ENCODE measurements around the gene CDH2. TPM values are rescaled to one million over a fixed set of nuclear protein-coding genes. Genes with fewer than 3 reads are reported as not detected.

The CDH2 gene
- polyA plus RNA-seq, 2 donors = 0.12 to 0.38 TPM

- no peaks in the 10 kb centered on the region for H3K4me1 ChIP-seq (ENCODE audit: control insufficient read depth in 2 of 2, insufficient read depth in 2 of 2, low read length in 1 of 2)
- no peak overlapping the region for H3K4me3 ChIP-seq (ENCODE audit: low read depth in 1 of 2, low read length in 2 of 2)
- no peaks in the 10 kb centered on the region for H3K36me3 ChIP-seq (ENCODE audit: control insufficient read depth in 2 of 2, insufficient read depth in 2 of 2, low read length in 1 of 2)
- H3K27me3 ChIP-seq (ENCODE audit: control insufficient read depth in 1 of 2, insufficient read depth in 2 of 2, low read length in 2 of 2) = no peaks in the 10 kb centered on the region
- H3K27ac ChIP-seq (ENCODE audit: low read depth in 2 of 2, low read length in 1 of 2) = no peak overlapping the region
- H3K9me3 ChIP-seq (ENCODE audit: control insufficient read depth in 2 of 2, insufficient read depth in 1 of 2, low read depth in 1 of 2, low read length in 1 of 2) = no peaks in the 10 kb centered on the region
- WGBS, 2 donors = 65 to 70% methylated on average over 2 of the region's 2 CpGs
Measured at GRCh38 chr18:28063926-28064325, 113.0 kb downstream of the CDH2 start.

GRCh38 chr18:28063271-28063761 lies 113.6 kb downstream of the CDH2 start:
- no peaks in the 10 kb centered on the region for H3K4me1 ChIP-seq (ENCODE audit: control insufficient read depth in 2 of 2, insufficient read depth in 2 of 2, low read length in 1 of 2)
- 34 to 52% methylated on average over 2 of the region's 2 CpGs for WGBS, 2 donors
- no peaks in the 10 kb centered on the region for H3K36me3 ChIP-seq (ENCODE audit: control insufficient read depth in 2 of 2, insufficient read depth in 2 of 2, low read length in 1 of 2)
- H3K4me3 ChIP-seq (ENCODE audit: low read depth in 1 of 2, low read length in 2 of 2) = no peak overlapping the region
- no peak overlapping the region for H3K27ac ChIP-seq (ENCODE audit: low read depth in 2 of 2, low read length in 1 of 2)
- H3K27me3 ChIP-seq (ENCODE audit: control insufficient read depth in 1 of 2, insufficient read depth in 2 of 2, low read length in 2 of 2) = no peaks in the 10 kb centered on the region
- no peaks in the 10 kb centered on the region for H3K9me3 ChIP-seq (ENCODE audit: control insufficient read depth in 2 of 2, insufficient read depth in 1 of 2, low read depth in 1 of 2, low read length in 1 of 2)

- no peak overlapping the region for H3K27ac ChIP-seq (ENCODE audit: low read depth in 2 of 2, low read length in 1 of 2)
- no peaks in the 10 kb centered on the region for H3K27me3 ChIP-seq (ENCODE audit: control insufficient read depth in 1 of 2, insufficient read depth in 2 of 2, low read length in 2 of 2)
- H3K4me3 ChIP-seq (ENCODE audit: low read depth in 1 of 2, low read length in 2 of 2) = no peak overlapping the region
- H3K36me3 ChIP-seq (ENCODE audit: control insufficient read depth in 2 of 2, insufficient read depth in 2 of 2, low read length in 1 of 2) = no peaks in the 10 kb centered on the region
- H3K4me1 ChIP-seq (ENCODE audit: control insufficient read depth in 2 of 2, insufficient read depth in 2 of 2, low read length in 1 of 2) = no peaks in the 10 kb centered on the region
- 82 to 91% methylated on average over 4 of the region's 4 CpGs for WGBS, 2 donors
- no peaks in the 10 kb centered on the region for H3K9me3 ChIP-seq (ENCODE audit: control insufficient read depth in 2 of 2, insufficient read depth in 1 of 2, low read depth in 1 of 2, low read length in 1 of 2)
Measured at GRCh38 chr18:28062443-28062842, 114.5 kb downstream of the CDH2 start.

- Histone ChIP-seq H3K9me3 (ENCODE audit: control insufficient read depth in 2 of 2, insufficient read depth in 1 of 2, low read depth in 1 of 2, low read length in 1 of 2) (no peaks in the 10 kb centered on the region), H3K36me3 (ENCODE audit: control insufficient read depth in 2 of 2, insufficient read depth in 2 of 2, low read length in 1 of 2) (no peaks in the 10 kb centered on the region), H3K27ac (ENCODE audit: low read depth in 2 of 2, low read length in 1 of 2) (no peak overlapping the region), H3K27me3 (ENCODE audit: control insufficient read depth in 1 of 2, insufficient read depth in 2 of 2, low read length in 2 of 2) (no peaks in the 10 kb centered on the region), H3K4me1 (ENCODE audit: control insufficient read depth in 2 of 2, insufficient read depth in 2 of 2, low read length in 1 of 2) (no peaks in the 10 kb centered on the region), H3K4me3 (ENCODE audit: low read depth in 1 of 2, low read length in 2 of 2) (no peak overlapping the region)
- WGBS, 2 donors = 80 to 90% methylated on average over 3 of the region's 3 CpGs
Measured at GRCh38 chr18:28059861-28060260, 117.1 kb downstream of the CDH2 start.

- H3K4me1 ChIP-seq (ENCODE audit: control insufficient read depth in 2 of 2, insufficient read depth in 2 of 2, low read length in 1 of 2) = no peaks in the 10 kb centered on the region
- no peaks in the 10 kb centered on the region for H3K36me3 ChIP-seq (ENCODE audit: control insufficient read depth in 2 of 2, insufficient read depth in 2 of 2, low read length in 1 of 2)
- H3K27me3 ChIP-seq (ENCODE audit: control insufficient read depth in 1 of 2, insufficient read depth in 2 of 2, low read length in 2 of 2) = no peaks in the 10 kb centered on the region
- H3K9me3 ChIP-seq (ENCODE audit: control insufficient read depth in 2 of 2, insufficient read depth in 1 of 2, low read depth in 1 of 2, low read length in 1 of 2) = no peaks in the 10 kb centered on the region
- no peak overlapping the region for H3K4me3 ChIP-seq (ENCODE audit: low read depth in 1 of 2, low read length in 2 of 2)
- no peak overlapping the region for H3K27ac ChIP-seq (ENCODE audit: low read depth in 2 of 2, low read length in 1 of 2)
Measured at GRCh38 chr18:28050545-28050944, 126.4 kb downstream of the CDH2 start.

- WGBS, 2 donors = 54 to 77% methylated on average over 2 of the region's 2 CpGs
- no peaks in the 10 kb centered on the region for H3K9me3 ChIP-seq (ENCODE audit: control insufficient read depth in 2 of 2, insufficient read depth in 1 of 2, low read depth in 1 of 2, low read length in 1 of 2)
- no peaks in the 10 kb centered on the region for H3K36me3 ChIP-seq (ENCODE audit: control insufficient read depth in 2 of 2, insufficient read depth in 2 of 2, low read length in 1 of 2)
- no peaks in the 10 kb centered on the region for H3K27me3 ChIP-seq (ENCODE audit: control insufficient read depth in 1 of 2, insufficient read depth in 2 of 2, low read length in 2 of 2)
- no peak overlapping the region for H3K27ac ChIP-seq (ENCODE audit: low read depth in 2 of 2, low read length in 1 of 2)
- H3K4me1 ChIP-seq (ENCODE audit: control insufficient read depth in 2 of 2, insufficient read depth in 2 of 2, low read length in 1 of 2) = no peaks in the 10 kb centered on the region
- H3K4me3 ChIP-seq (ENCODE audit: low read depth in 1 of 2, low read length in 2 of 2) = no peak overlapping the region
Measured at GRCh38 chr18:28048612-28049011, 128.3 kb downstream of the CDH2 start.

GRCh38 chr18:28045880-28046279 lies 131.1 kb downstream of the CDH2 start:
- no peak overlapping the region for H3K4me3 ChIP-seq (ENCODE audit: low read depth in 1 of 2, low read length in 2 of 2)
- H3K27ac ChIP-seq (ENCODE audit: low read depth in 2 of 2, low read length in 1 of 2) = no peak overlapping the region

GRCh38 chr18:28045176-28045810 lies 131.6 kb downstream of the CDH2 start:
- H3K4me3 ChIP-seq (ENCODE audit: low read depth in 1 of 2, low read length in 2 of 2) = no peak overlapping the region
- H3K36me3 ChIP-seq (ENCODE audit: control insufficient read depth in 2 of 2, insufficient read depth in 2 of 2, low read length in 1 of 2) = no peaks in the 10 kb centered on the region
- H3K9me3 ChIP-seq (ENCODE audit: control insufficient read depth in 2 of 2, insufficient read depth in 1 of 2, low read depth in 1 of 2, low read length in 1 of 2) = no peaks in the 10 kb centered on the region
- H3K27me3 ChIP-seq (ENCODE audit: control insufficient read depth in 1 of 2, insufficient read depth in 2 of 2, low read length in 2 of 2) = no peaks in the 10 kb centered on the region
- no peak overlapping the region for H3K27ac ChIP-seq (ENCODE audit: low read depth in 2 of 2, low read length in 1 of 2)
- H3K4me1 ChIP-seq (ENCODE audit: control insufficient read depth in 2 of 2, insufficient read depth in 2 of 2, low read length in 1 of 2) = no peaks in the 10 kb centered on the region
- 54 to 64% methylated on average over 3 of the region's 3 CpGs for WGBS, 2 donors

More at GRCh38 chr18:28045880-28046279, 131.1 kb downstream of the CDH2 start:
- H3K9me3 ChIP-seq (ENCODE audit: control insufficient read depth in 2 of 2, insufficient read depth in 1 of 2, low read depth in 1 of 2, low read length in 1 of 2) = no peaks in the 10 kb centered on the region
- WGBS, 2 donors = 74 to 81% methylated on average over 3 of the region's 3 CpGs
- no peaks in the 10 kb centered on the region for H3K36me3 ChIP-seq (ENCODE audit: control insufficient read depth in 2 of 2, insufficient read depth in 2 of 2, low read length in 1 of 2)
- no peaks in the 10 kb centered on the region for H3K4me1 ChIP-seq (ENCODE audit: control insufficient read depth in 2 of 2, insufficient read depth in 2 of 2, low read length in 1 of 2)
- H3K27me3 ChIP-seq (ENCODE audit: control insufficient read depth in 1 of 2, insufficient read depth in 2 of 2, low read length in 2 of 2) = no peaks in the 10 kb centered on the region

GRCh38 chr18:28044036-28044435 lies 132.9 kb downstream of the CDH2 start:
- Histone ChIP-seq H3K9me3 (ENCODE audit: control insufficient read depth in 2 of 2, insufficient read depth in 1 of 2, low read depth in 1 of 2, low read length in 1 of 2) (peaks cover 0 to 2% of the 10 kb centered on the region in 2 donors), H3K4me3 (ENCODE audit: low read depth in 1 of 2, low read length in 2 of 2) (no peak overlapping the region), H3K27ac (ENCODE audit: low read depth in 2 of 2, low read length in 1 of 2) (no peak overlapping the region), H3K4me1 (ENCODE audit: control insufficient read depth in 2 of 2, insufficient read depth in 2 of 2, low read length in 1 of 2) (no peaks in the 10 kb centered on the region), H3K36me3 (ENCODE audit: control insufficient read depth in 2 of 2, insufficient read depth in 2 of 2, low read length in 1 of 2) (no peaks in the 10 kb centered on the region), H3K27me3 (ENCODE audit: control insufficient read depth in 1 of 2, insufficient read depth in 2 of 2, low read length in 2 of 2) (no peaks in the 10 kb centered on the region)
- WGBS, 2 donors = 83 to 87% methylated on average over 4 of the region's 4 CpGs

- Histone ChIP-seq H3K4me1 (ENCODE audit: control insufficient read depth in 2 of 2, insufficient read depth in 2 of 2, low read length in 1 of 2) (no peaks in the 10 kb centered on the region), H3K9me3 (ENCODE audit: control insufficient read depth in 2 of 2, insufficient read depth in 1 of 2, low read depth in 1 of 2, low read length in 1 of 2) (peaks cover 0 to 2% of the 10 kb centered on the region in 2 donors), H3K4me3 (ENCODE audit: low read depth in 1 of 2, low read length in 2 of 2) (no peak overlapping the region), H3K27me3 (ENCODE audit: control insufficient read depth in 1 of 2, insufficient read depth in 2 of 2, low read length in 2 of 2) (no peaks in the 10 kb centered on the region), H3K36me3 (ENCODE audit: control insufficient read depth in 2 of 2, insufficient read depth in 2 of 2, low read length in 1 of 2) (no peaks in the 10 kb centered on the region), H3K27ac (ENCODE audit: low read depth in 2 of 2, low read length in 1 of 2) (no peak overlapping the region)
- WGBS, 2 donors = 78 to 79% methylated on average over 3 of the region's 3 CpGs
Measured at GRCh38 chr18:28043631-28044030, 133.3 kb downstream of the CDH2 start.

Measured in esophagus (tissue), 2 donors.